Right lobe of liver (tissue), 6 donors: ENCODE measurements around the gene HSPA14. TPM values are rescaled to one million over a fixed set of nuclear protein-coding genes. Genes with fewer than 3 reads are reported as not detected.

Experiments used
- ATAC-seq, 4 donors: fragments of 200-7000 bp; cut with Tn5 transposase; one replicate each; pipeline ENCODE4 v1.9.1; 2020; ENCODE audit warnings: mild to moderate bottlenecking in 4 of 4, moderate library complexity in 4 of 4
- DNase-seq, 3 donors: peaks; one replicate each; pipeline ENCODE4 v3.0.0-alpha.2; 2020
- H3K27ac ChIP-seq, 3 donors: fragments of 200-600 bp; one replicate each; pipeline ENCODE4 v1.8.0; 2022
- H3K27me3 ChIP-seq, 2 donors: fragments of 200-600 bp; one replicate each; pipeline ENCODE4 v1.8.0; 2022
- H3K36me3 ChIP-seq, 4 donors: fragments of 200-600 bp; sonication (generic) in 1 of 4; one replicate each; pipeline versions ENCODE4 v1.5.1 to v1.8.0; 2017 to 2022; ENCODE audit warnings: control low read depth in 1 of 4
- H3K4me1 ChIP-seq, 4 donors: fragments of 200-600 bp; sonication (generic) in 1 of 4; one replicate each; pipeline versions ENCODE4 v1.5.1 to v1.8.0; 2017 to 2022; ENCODE audit warnings: control low read depth in 1 of 4
- H3K4me3 ChIP-seq, 3 donors: fragments of 200-600 bp; one replicate each; pipeline ENCODE4 v1.8.0; 2022
- H3K9me3 ChIP-seq, 4 donors: fragments of 200-600 bp; sonication (generic) in 1 of 4; one replicate each; pipeline versions ENCODE4 v1.5.1 to v1.8.0; 2017 to 2022; ENCODE audit warnings: control low read depth in 1 of 4
- CTCF ChIP-seq, 4 donors: fragments of 200-600 bp in 3 of 4; fragments of 450-650 bp in 1 of 4; IDR thresholded peaks; one replicate each; pipeline versions ENCODE4 v1.5.1 to v1.8.0; 2016 to 2022; ENCODE audit warnings: antibody characterized with exemption in 4 of 4, mild to moderate bottlenecking in 2 of 4
- POLR2A ChIP-seq: fragments of 450-650 bp; IDR thresholded peaks from one replicate; pipeline ENCODE4 v1.6.1; 2017; ENCODE audit warnings: antibody characterized with exemption, mild to moderate bottlenecking
- WGBS: methylation state at CpG from one replicate; pipeline ENCODE4 v1.1.6; 2018; ENCODE audit warnings: low coverage, low lambda C conversion rate; ENCODE audit not compliant: insufficient coverage; ENCODE audit errors: missing lambda C conversion rate; 5-methylcytosine and 5-hydroxymethylcytosine counted together
- intact Hi-C, 2 donors: fragments of 100-400 bp; cut with DNase I; formaldehyde crosslinking; loops; one replicate each; pipeline versions ENCODE4 v1.11.2 to v1.14.1; 2022
- total RNA-seq, 6 experiments: library from RNA; depleted of rRNA in 2 of 6; stranded (reverse); fragments of >200 nt in 2 of 6; fragmentation: NEBNext Ultra II Directional in 3 of 6; extraction: Animal tissue kit (Norgen Biotek cat#: 25700) in 3 of 6; gene quantifications; one replicate each; pipeline versions ENCODE4 v1.1.0 to v1.2.4, GENCODE V29; 2016 to 2023
- donor health status: DM: no; HTN: yes; CAD: no.
- donor health status: DM: no; HTN: no; CAD: no.
- donor health status: DM: no; HTN: no; CAD: no.
- donor health status: DM: no; HTN: yes; CAD: no.
- donor health status: DM: no; HTN: yes; CAD: no.

Gene HSPA14
- total RNA-seq, 6 experiments from 2014 or later, result 2.7 to 8.6 (median 4.9) TPM

GRCh38 chr10:14840178-14840577 is 2.1 kb downstream of the HSPA14 start:
- ATAC-seq, result no peak
- no peak for DNase-seq
- Histone ChIP-seq H3K36me3 (peaks cover 0 to 29% (median 3%) of the 10 kb centered on the region in 4 donors), H3K27me3 (no peaks in the 10 kb centered on the region), H3K27ac (no peak overlapping the region), H3K4me1 (peaks cover 0 to 10% (median 4%) of the 10 kb centered on the region in 4 donors), H3K9me3 (no peaks in the 10 kb centered on the region), H3K4me3 (no peak overlapping the region)
- WGBS, result 79% methylated on average over 2 of the region's 2 CpGs
- intact Hi-C loops, result no loop called here
- TF ChIP-seq CTCF (IDR thresholded peaks at IDR 0.05), result no peak
- no peak for TF ChIP-seq POLR2A

GRCh38 chr10:14843327-14843988 is 5.4 kb downstream of the HSPA14 start:
- ATAC-seq, result no peak
- TF ChIP-seq POLR2A (no peak), CTCF (IDR thresholded peaks at IDR 0.05) (no peak)
- no peaks in the 10 kb centered on the region for H3K9me3 ChIP-seq
- DNase-seq, result no peak
- H3K27ac ChIP-seq, result no peak overlapping the region
- intact Hi-C loops, result no loop called here
- H3K27me3 ChIP-seq, result no peaks in the 10 kb centered on the region
- H3K36me3 ChIP-seq, result peaks cover 0 to 29% (median 3%) of the 10 kb centered on the region in 4 donors
- 88% methylated on average over 11 of the region's 15 CpGs for WGBS
- H3K4me1 ChIP-seq, result peaks cover 0 to 7% (median 2%) of the 10 kb centered on the region in 4 donors
- H3K4me3 ChIP-seq, result no peak overlapping the region

GRCh38 chr10:14844948-14845347 is 6.8 kb downstream of the HSPA14 start:
- DNase-seq, result no peak
- H3K4me3 ChIP-seq, result no peak overlapping the region
- no peak for TF ChIP-seq CTCF (IDR thresholded peaks at IDR 0.05)
- no peak for TF ChIP-seq POLR2A
- peaks cover 0 to 29% (median 3%) of the 10 kb centered on the region in 4 donors for H3K36me3 ChIP-seq
- no peak for ATAC-seq
- H3K9me3 ChIP-seq, result no peaks in the 10 kb centered on the region
- intact Hi-C loops, result no loop called here
- 97% methylated on average over 2 of the region's 2 CpGs for WGBS
- H3K4me1 ChIP-seq, result no peaks in the 10 kb centered on the region
- H3K27me3 ChIP-seq, result no peaks in the 10 kb centered on the region
- no peak overlapping the region for H3K27ac ChIP-seq

GRCh38 chr10:14852236-14852635 is 14.1 kb downstream of the HSPA14 start:
- H3K4me3 ChIP-seq, result no peak overlapping the region
- no peaks in the 10 kb centered on the region for H3K9me3 ChIP-seq
- peaks cover 0 to 5% (median 1%) of the 10 kb centered on the region in 4 donors for H3K36me3 ChIP-seq
- H3K4me1 ChIP-seq, result no peaks in the 10 kb centered on the region
- TF ChIP-seq CTCF (IDR thresholded peaks at IDR 0.05) (no peak), POLR2A (no peak)
- intact Hi-C loops, result no loop called here
- 58% methylated on average over 3 of the region's 3 CpGs for WGBS
- no peak for ATAC-seq
- H3K27ac ChIP-seq, result no peak overlapping the region
- H3K27me3 ChIP-seq, result no peaks in the 10 kb centered on the region
- no peak for DNase-seq
